SW480 (cell line): ENCODE data around the gene RAB3GAP1.
A peak's percentile ranks its signal among the peaks of the same experiment; 100 is the strongest.
"Not testable (repeated sequence)": the region's sequence is repeated elsewhere in the genome, so short reads cannot be mapped to it uniquely, and the experiment has no call there.

Experiments used
- DNase-seq: peaks from one replicate; pipeline ENCODE4 v3.0.0-alpha.2; 2016; ENCODE audit warnings: low spot score

Gene RAB3GAP1

GRCh38 chr2:135055182-135055786, 3.2 kb downstream of the RAB3GAP1 start:
- no peak for DNase-seq

- DNase-seq: peak; percentile 47
These were observed 4.7 kb downstream of the RAB3GAP1 start for GRCh38 chr2:135056790-135057189.

- DNase-seq: no peak
These were observed 7.5 kb downstream of the RAB3GAP1 start for GRCh38 chr2:135059577-135059976.

GRCh38 chr2:135063210-135063609, 11.1 kb downstream of the RAB3GAP1 start:
- DNase-seq: no peak

GRCh38 chr2:135064149-135064548, 12.1 kb downstream of the RAB3GAP1 start:
- DNase-seq: no peak

GRCh38 chr2:135066710-135067109, 14.6 kb downstream of the RAB3GAP1 start:
- DNase-seq: no peak

- no peak for DNase-seq
These were observed 20.3 kb downstream of the RAB3GAP1 start for GRCh38 chr2:135072125-135072997.

- DNase-seq: no peak
These were observed 22.1 kb downstream of the RAB3GAP1 start for GRCh38 chr2:135074216-135074615.

- no peak for DNase-seq
These were observed 24.5 kb downstream of the RAB3GAP1 start for GRCh38 chr2:135076556-135076955.

- no peak for DNase-seq
These were observed 26.3 kb downstream of the RAB3GAP1 start for GRCh38 chr2:135078417-135078816.

GRCh38 chr2:135086222-135086621, 34.1 kb downstream of the RAB3GAP1 start:
- no peak for DNase-seq

GRCh38 chr2:135089597-135089996, 37.5 kb downstream of the RAB3GAP1 start:
- DNase-seq: not testable (repeated sequence)

GRCh38 chr2:135091681-135092080, 39.6 kb downstream of the RAB3GAP1 start:
- DNase-seq: no peak

GRCh38 chr2:135093193-135093592, 41.1 kb downstream of the RAB3GAP1 start:
- DNase-seq: no peak

GRCh38 chr2:135093670-135094330, 41.7 kb downstream of the RAB3GAP1 start:
- DNase-seq: no peak

GRCh38 chr2:135094508-135094907, 42.4 kb downstream of the RAB3GAP1 start:
- DNase-seq: no peak

GRCh38 chr2:135095591-135095990, 43.5 kb downstream of the RAB3GAP1 start:
- DNase-seq: no peak

GRCh38 chr2:135096665-135097446, 44.8 kb downstream of the RAB3GAP1 start:
- no peak for DNase-seq

- no peak for DNase-seq
These were observed 45.6 kb downstream of the RAB3GAP1 start for GRCh38 chr2:135097532-135098231.

- DNase-seq: no peak
These were observed 47.9 kb downstream of the RAB3GAP1 start for GRCh38 chr2:135099802-135100483.

GRCh38 chr2:135103843-135104242, 51.8 kb downstream of the RAB3GAP1 start:
- DNase-seq: no peak
